Mucosa of rectum (tissue), 2 donors: ENCODE data around the gene MRC2.
"Not testable (repeated sequence)": the region's sequence is repeated elsewhere in the genome, so short reads cannot be mapped to it uniquely, and the experiment has no call there.

Experiments
- H3K27ac ChIP-seq, 2 donors: one replicate each; pipeline ENCODE4 v1.7.0; 2013; ENCODE audit warnings: inconsistent platforms in 2 of 2, low read depth in 2 of 2, low read length in 2 of 2
- H3K27me3 ChIP-seq, 2 donors: one replicate each; pipeline ENCODE4 v1.7.0; 2013; ENCODE audit warnings: low read length in 2 of 2; ENCODE audit not compliant: control insufficient read depth in 2 of 2, insufficient read depth in 2 of 2
- H3K36me3 ChIP-seq, 2 donors: one replicate each; pipeline ENCODE4 v1.7.0; 2013; ENCODE audit warnings: low read length in 2 of 2; ENCODE audit not compliant: control insufficient read depth in 2 of 2, insufficient read depth in 2 of 2
- H3K4me1 ChIP-seq, 2 donors: one replicate each; pipeline ENCODE4 v1.7.0; 2013; ENCODE audit warnings: low read length in 2 of 2, mild to moderate bottlenecking in 1 of 2; ENCODE audit not compliant: control insufficient read depth in 2 of 2, insufficient read depth in 2 of 2
- H3K4me3 ChIP-seq, 2 donors: one replicate each; pipeline ENCODE4 v1.7.0; 2013; ENCODE audit warnings: low read length in 2 of 2
- H3K9ac ChIP-seq, 2 donors: one replicate each; pipeline ENCODE4 v1.7.0; 2013; ENCODE audit warnings: low read length in 2 of 2, low read depth in 1 of 2, mild to moderate bottlenecking in 1 of 2
- H3K9me3 ChIP-seq, 2 donors: one replicate each; pipeline ENCODE4 v1.7.0; 2013; ENCODE audit warnings: low read length in 2 of 2; ENCODE audit not compliant: control insufficient read depth in 2 of 2
- donor health status: healthy.
- donor health status: Normal muscosa, but diverticular disease.

Gene MRC2

DNA sequence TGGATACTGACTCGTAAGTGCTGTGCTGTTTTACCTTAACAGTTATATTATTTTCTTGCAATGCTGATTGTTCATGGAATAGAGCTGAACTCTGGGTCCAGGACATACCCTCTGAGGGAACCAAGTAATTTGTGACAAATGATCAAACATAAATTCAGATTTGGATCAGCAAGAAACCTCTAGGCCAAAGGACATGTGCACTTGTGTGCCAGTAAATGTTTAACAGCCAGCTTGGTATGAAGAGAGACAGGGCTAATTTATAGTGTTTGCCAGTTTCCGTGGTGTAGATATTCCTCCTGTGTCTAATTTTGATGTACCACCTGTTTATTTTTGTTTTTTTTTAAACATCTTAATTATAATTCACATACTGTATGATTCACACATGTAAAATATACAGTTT, 30.8 kb upstream of the MRC2 start:
- Histone ChIP-seq H3K9me3 (no peaks in the 10 kb centered on the region), H3K27me3 (no peaks in the 10 kb centered on the region), H3K36me3 (peaks cover 52 to 53% of the 10 kb centered on the region in 2 donors), H3K9ac (no peak overlapping the region), H3K4me3 (no peak overlapping the region), H3K27ac (no peak overlapping the region), H3K4me1 (no peaks in the 10 kb centered on the region)

DNA sequence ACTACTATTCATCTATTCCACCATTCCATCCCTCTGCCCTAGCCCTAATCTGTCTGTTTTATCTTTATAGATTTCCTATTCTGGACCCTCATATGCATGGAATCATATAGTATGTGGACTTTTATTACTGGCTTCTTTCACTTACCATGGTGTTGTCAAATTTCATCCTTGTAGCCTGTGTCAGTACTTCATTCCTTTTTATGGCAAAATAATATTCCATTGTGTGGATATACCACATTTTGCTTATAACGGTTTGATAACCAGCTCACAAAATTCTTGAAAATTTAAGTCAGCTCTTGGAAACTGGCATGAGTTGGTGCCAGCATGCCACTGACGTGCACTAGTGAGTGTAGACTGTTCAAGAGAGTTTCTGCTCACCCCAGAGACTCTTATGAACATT, 30.3 kb upstream of the MRC2 start:
- peaks cover 56% of the 10 kb centered on the region in 2 donors for H3K36me3 ChIP-seq
- H3K27ac ChIP-seq = no peak overlapping the region

DNA sequence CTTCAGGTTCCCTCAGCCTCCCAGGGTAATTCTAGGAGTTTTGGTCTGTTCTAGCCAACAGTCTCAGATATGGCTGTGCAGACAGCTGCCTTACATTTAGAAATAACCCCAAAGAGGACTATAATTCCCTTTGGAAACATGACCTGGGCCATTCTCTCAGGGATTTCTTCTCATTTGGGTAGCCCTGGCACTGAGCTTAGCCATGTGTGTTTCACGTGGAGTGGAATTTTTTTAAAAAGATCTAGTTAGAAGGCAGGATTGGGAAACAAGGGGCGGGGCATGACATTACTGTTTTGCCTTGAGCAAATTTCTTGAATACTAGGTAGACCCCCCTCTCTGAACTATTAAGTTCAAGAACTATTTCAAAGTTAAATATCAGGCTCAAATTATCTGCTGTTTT, 29.6 kb upstream of the MRC2 start:
- no peaks in the 10 kb centered on the region for H3K4me1 ChIP-seq
- H3K27me3 ChIP-seq = no peaks in the 10 kb centered on the region
- H3K36me3 ChIP-seq = peaks cover 57 to 63% of the 10 kb centered on the region in 2 donors
- H3K9ac ChIP-seq = no peak overlapping the region
- H3K27ac ChIP-seq = no peak overlapping the region
- no peaks in the 10 kb centered on the region for H3K9me3 ChIP-seq
- no peak overlapping the region for H3K4me3 ChIP-seq

More for the DNA sequence above, 30.3 kb upstream of the MRC2 start:
- H3K27me3 ChIP-seq = no peaks in the 10 kb centered on the region
- H3K4me3 ChIP-seq = no peak overlapping the region
- H3K9me3 ChIP-seq = no peaks in the 10 kb centered on the region
- no peak overlapping the region for H3K9ac ChIP-seq
- no peaks in the 10 kb centered on the region for H3K4me1 ChIP-seq

- Histone ChIP-seq H3K4me1 (no peaks in the 10 kb centered on the region), H3K27me3 (no peaks in the 10 kb centered on the region), H3K9me3 (no peaks in the 10 kb centered on the region), H3K36me3 (peaks cover 55 to 60% of the 10 kb centered on the region in 2 donors), H3K9ac (no peak overlapping the region), H3K27ac (no peak overlapping the region), H3K4me3 (no peak overlapping the region)
Observed at GRCh38 chr17:62599964-62600657, 27.4 kb upstream of the MRC2 start.

DNA sequence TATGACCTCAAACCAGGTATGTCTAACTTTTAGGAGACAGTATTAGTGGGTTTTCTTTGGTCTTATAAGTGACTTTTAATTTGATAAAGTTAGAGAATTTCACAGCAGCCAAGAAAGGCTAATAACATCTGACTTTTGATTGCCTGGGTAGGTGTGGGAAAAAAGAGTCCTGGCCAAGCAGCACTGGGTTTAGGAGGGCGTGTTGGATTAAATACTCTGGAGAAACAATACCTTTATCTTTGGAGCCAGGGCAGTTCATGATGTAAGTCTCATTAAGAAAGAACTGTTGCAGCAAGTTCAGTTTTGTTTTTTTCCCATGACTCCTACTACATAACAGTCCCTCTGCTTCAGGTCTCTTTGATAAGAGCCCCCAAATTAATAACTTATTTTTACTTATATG, 26.7 kb upstream of the MRC2 start:
- peaks cover 50 to 61% of the 10 kb centered on the region in 2 donors for H3K36me3 ChIP-seq
- no peaks in the 10 kb centered on the region for H3K9me3 ChIP-seq

GRCh38 chr17:62601471-62601870, 26.0 kb upstream of the MRC2 start:
- no peak overlapping the region for H3K27ac ChIP-seq
- H3K9me3 ChIP-seq = no peaks in the 10 kb centered on the region
- no peak overlapping the region for H3K9ac ChIP-seq
- no peaks in the 10 kb centered on the region for H3K27me3 ChIP-seq
- H3K4me3 ChIP-seq = no peak overlapping the region
- H3K36me3 ChIP-seq = peaks cover 53 to 61% of the 10 kb centered on the region in 2 donors
- H3K4me1 ChIP-seq = no peaks in the 10 kb centered on the region

More for the DNA sequence above, 26.7 kb upstream of the MRC2 start:
- Histone ChIP-seq H3K4me3 (no peak overlapping the region), H3K27ac (no peak overlapping the region), H3K4me1 (no peaks in the 10 kb centered on the region), H3K9ac (no peak overlapping the region), H3K27me3 (no peaks in the 10 kb centered on the region)

- not testable (repeated sequence) for H3K4me1 ChIP-seq, H3K27ac ChIP-seq, H3K9ac ChIP-seq, H3K4me3 ChIP-seq, H3K27me3 ChIP-seq, H3K9me3 ChIP-seq
- H3K36me3 ChIP-seq = peaks cover 56 to 60% of the 10 kb centered on the region in 2 donors
Observed at GRCh38 chr17:62603783-62604182, 23.7 kb upstream of the MRC2 start.

DNA sequence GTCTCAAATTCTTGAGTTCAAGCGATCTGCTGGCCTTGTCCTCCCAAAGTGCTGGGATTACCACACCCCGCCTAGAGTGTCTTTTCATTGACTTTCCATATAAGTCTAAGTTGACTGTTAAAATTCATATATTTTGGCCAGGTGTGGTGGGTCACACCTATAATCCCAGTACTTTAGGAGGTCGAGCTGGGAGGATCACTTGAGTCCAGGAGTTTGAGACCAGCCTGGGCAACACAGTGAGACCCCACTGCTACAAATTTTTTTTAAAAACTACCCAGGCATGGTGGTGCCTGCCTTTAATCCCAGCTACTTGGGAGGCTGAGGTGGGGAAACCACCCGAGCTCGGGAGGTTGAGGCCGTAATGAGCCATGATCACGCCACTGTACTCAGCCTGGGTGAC, 21.9 kb upstream of the MRC2 start:
- H3K27ac ChIP-seq = no peak overlapping the region
- H3K4me1 ChIP-seq = no peaks in the 10 kb centered on the region
- H3K4me3 ChIP-seq = no peak overlapping the region
- H3K9me3 ChIP-seq = no peaks in the 10 kb centered on the region
- no peaks in the 10 kb centered on the region for H3K27me3 ChIP-seq
- no peak overlapping the region for H3K9ac ChIP-seq
- peaks cover 60% of the 10 kb centered on the region in 2 donors for H3K36me3 ChIP-seq

DNA sequence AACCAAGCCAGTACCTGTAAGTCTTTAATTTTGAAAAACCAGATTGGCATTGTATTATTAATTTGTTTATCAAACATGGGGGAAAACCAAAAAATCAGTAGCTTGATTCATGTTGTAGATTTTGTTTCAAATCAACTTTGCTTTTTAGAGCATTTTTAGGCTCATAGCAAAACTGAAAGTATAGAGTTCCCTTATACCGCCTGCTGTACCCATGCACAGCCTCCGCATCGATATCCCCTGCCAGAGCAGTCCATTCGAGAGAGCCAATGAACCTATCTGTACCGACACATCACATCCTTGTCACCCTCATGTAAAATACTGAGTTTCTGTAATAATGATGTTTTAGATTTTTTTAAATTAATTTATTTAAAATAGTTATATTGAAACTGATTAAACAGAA, 16.2 kb upstream of the MRC2 start:
- Histone ChIP-seq H3K27me3 (no peaks in the 10 kb centered on the region), H3K36me3 (peaks cover 47 to 67% of the 10 kb centered on the region in 2 donors), H3K4me1 (no peaks in the 10 kb centered on the region), H3K27ac (no peak overlapping the region), H3K9ac (no peak overlapping the region), H3K4me3 (no peak overlapping the region), H3K9me3 (no peaks in the 10 kb centered on the region)

GRCh38 chr17:62611728-62612127, 15.7 kb upstream of the MRC2 start:
- Histone ChIP-seq H3K27ac (no peak overlapping the region), H3K36me3 (peaks cover 43 to 64% of the 10 kb centered on the region in 2 donors)

More at GRCh38 chr17:62611728-62612127, 15.7 kb upstream of the MRC2 start:
- Histone ChIP-seq H3K27me3 (no peaks in the 10 kb centered on the region), H3K4me3 (no peak overlapping the region), H3K4me1 (no peaks in the 10 kb centered on the region), H3K9me3 (no peaks in the 10 kb centered on the region), H3K9ac (no peak overlapping the region)
